ENCODE data around the gene ABCG5.

DNA sequence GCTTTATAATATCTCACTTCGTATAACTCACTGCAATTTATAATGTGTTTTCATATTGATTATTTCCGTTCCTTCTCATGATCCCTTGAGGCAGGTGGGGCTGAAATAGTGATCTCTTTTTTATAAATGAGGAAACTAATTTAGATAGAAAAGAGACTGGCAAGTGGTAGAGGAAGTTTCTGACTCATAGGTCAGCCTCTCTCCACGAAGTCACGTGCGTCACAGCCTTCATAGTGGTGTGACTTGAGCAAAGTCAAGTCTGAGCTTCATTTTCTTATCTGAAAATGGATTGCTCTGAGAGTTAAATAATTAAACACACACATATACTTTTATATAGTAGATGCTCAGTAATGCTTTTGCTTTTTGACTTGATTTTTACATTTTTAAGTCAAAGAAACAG, 19.9 kb downstream of the ABCG5 start:
- TF ChIP-seq, protein P1, sequence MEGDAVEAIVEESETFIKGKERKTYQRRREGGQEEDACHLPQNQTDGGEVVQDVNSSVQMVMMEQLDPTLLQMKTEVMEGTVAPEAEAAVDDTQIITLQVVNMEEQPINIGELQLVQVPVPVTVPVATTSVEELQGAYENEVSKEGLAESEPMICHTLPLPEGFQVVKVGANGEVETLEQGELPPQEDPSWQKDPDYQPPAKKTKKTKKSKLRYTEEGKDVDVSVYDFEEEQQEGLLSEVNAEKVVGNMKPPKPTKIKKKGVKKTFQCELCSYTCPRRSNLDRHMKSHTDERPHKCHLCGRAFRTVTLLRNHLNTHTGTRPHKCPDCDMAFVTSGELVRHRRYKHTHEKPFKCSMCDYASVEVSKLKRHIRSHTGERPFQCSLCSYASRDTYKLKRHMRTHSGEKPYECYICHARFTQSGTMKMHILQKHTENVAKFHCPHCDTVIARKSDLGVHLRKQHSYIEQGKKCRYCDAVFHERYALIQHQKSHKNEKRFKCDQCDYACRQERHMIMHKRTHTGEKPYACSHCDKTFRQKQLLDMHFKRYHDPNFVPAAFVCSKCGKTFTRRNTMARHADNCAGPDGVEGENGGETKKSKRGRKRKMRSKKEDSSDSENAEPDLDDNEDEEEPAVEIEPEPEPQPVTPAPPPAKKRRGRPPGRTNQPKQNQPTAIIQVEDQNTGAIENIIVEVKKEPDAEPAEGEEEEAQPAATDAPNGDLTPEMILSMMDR (conservative IDR thresholded peaks at IDR 0.05 in 1 of 2, IDR thresholded peaks at IDR 0.05 in 1 of 2; ENCODE audit: extremely low read depth in 1 of 2, insufficient read depth in 1 of 2, low read depth in 1 of 2, low read length in 2 of 2) = no peak
- TF ChIP-seq EZH2 (IDR thresholded peaks at IDR 0.05; ENCODE audit: borderline replicate concordance, low read length) = no peak

All from mammary epithelial cell (primary cell).